ENCODE data around the gene FAM180A. TPM values are rescaled to one million over a fixed set of nuclear protein-coding genes. Genes with fewer than 3 reads are reported as not detected.

Gene FAM180A
- total and polyA plus RNA-seq, 9 of the 15 experiments (the other 6 are each of a cell fraction or from before 2014, with no cell fraction given): not detected

DNA sequence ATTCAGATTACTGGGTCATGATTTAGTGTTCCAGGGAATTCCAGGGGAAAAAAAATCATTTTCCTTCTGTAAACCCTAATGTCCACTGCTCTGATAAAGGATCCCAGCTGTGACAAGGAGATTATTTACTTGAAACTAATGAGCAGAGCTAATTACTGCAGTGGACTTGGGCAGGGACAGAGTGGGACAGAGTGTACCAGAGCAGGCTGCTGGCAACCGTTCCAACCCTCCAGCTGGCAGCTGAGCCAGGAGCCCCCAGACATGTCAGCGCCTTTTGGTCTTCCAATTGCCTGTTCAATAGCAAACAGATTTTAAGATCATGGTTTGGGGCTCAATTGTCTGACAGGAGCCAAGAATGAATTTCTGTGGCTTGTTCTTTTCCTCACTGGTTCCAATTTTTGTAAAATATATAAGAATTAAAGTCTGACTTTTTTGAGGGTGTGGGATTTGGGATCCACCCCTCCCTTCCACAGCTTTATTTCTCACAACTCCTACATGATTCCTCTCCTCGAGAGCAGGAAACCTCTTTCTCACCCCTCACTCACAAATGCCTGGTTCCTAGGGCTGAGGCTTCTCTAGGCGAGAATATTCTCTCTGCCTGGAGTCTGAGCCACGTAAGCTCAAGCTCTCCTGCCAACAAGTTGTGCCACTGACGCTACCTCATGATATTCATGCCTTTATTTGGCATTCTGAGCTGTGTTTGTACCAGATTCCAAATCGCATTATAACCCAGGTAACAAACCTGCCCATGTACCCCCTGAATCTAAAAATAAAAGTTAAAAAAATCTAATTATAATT, 20.6 kb upstream of the FAM180A start (continued):
- TF ChIP-seq, protein P1, sequence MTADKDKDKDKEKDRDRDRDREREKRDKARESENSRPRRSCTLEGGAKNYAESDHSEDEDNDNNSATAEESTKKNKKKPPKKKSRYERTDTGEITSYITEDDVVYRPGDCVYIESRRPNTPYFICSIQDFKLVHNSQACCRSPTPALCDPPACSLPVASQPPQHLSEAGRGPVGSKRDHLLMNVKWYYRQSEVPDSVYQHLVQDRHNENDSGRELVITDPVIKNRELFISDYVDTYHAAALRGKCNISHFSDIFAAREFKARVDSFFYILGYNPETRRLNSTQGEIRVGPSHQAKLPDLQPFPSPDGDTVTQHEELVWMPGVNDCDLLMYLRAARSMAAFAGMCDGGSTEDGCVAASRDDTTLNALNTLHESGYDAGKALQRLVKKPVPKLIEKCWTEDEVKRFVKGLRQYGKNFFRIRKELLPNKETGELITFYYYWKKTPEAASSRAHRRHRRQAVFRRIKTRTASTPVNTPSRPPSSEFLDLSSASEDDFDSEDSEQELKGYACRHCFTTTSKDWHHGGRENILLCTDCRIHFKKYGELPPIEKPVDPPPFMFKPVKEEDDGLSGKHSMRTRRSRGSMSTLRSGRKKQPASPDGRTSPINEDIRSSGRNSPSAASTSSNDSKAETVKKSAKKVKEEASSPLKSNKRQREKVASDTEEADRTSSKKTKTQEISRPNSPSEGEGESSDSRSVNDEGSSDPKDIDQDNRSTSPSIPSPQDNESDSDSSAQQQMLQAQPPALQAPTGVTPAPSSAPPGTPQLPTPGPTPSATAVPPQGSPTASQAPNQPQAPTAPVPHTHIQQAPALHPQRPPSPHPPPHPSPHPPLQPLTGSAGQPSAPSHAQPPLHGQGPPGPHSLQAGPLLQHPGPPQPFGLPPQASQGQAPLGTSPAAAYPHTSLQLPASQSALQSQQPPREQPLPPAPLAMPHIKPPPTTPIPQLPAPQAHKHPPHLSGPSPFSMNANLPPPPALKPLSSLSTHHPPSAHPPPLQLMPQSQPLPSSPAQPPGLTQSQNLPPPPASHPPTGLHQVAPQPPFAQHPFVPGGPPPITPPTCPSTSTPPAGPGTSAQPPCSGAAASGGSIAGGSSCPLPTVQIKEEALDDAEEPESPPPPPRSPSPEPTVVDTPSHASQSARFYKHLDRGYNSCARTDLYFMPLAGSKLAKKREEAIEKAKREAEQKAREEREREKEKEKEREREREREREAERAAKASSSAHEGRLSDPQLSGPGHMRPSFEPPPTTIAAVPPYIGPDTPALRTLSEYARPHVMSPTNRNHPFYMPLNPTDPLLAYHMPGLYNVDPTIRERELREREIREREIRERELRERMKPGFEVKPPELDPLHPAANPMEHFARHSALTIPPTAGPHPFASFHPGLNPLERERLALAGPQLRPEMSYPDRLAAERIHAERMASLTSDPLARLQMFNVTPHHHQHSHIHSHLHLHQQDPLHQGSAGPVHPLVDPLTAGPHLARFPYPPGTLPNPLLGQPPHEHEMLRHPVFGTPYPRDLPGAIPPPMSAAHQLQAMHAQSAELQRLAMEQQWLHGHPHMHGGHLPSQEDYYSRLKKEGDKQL (CRISPR knock-in tag; IDR thresholded peaks at IDR 0.05; ENCODE audit: borderline replicate concordance): no peak
- TF ChIP-seq, protein P2, sequence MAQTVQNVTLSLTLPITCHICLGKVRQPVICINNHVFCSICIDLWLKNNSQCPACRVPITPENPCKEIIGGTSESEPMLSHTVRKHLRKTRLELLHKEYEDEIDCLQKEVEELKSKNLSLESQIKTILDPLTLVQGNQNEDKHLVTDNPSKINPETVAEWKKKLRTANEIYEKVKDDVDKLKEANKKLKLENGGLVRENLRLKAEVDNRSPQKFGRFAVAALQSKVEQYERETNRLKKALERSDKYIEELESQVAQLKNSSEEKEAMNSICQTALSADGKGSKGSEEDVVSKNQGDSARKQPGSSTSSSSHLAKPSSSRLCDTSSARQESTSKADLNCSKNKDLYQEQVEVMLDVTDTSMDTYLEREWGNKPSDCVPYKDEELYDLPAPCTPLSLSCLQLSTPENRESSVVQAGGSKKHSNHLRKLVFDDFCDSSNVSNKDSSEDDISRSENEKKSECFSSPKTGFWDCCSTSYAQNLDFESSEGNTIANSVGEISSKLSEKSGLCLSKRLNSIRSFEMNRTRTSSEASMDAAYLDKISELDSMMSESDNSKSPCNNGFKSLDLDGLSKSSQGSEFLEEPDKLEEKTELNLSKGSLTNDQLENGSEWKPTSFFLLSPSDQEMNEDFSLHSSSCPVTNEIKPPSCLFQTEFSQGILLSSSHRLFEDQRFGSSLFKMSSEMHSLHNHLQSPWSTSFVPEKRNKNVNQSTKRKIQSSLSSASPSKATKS (CRISPR knock-in tag; IDR thresholded peaks at IDR 0.05): no peak
- TF ChIP-seq, protein P3, sequence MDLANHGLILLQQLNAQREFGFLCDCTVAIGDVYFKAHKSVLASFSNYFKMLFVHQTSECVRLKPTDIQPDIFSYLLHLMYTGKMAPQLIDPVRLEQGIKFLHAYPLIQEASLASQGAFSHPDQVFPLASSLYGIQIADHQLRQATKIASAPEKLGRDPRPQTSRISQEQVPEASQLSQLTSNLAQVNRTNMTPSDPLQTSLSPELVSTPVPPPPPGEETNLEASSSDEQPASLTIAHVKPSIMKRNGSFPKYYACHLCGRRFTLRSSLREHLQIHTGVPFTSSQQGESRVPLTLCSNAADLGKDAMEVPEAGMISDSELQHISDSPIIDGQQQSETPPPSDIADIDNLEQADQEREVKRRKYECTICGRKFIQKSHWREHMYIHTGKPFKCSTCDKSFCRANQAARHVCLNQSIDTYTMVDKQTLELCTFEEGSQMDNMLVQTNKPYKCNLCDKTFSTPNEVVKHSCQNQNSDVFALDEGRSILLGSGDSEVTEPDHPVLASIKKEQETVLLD (IDR thresholded peaks at IDR 0.05): no peak
- TF ChIP-seq TAF1 (IDR thresholded peaks at IDR 0.05; ENCODE audit: control insufficient read depth, extremely low read depth, insufficient read depth, low read length, severe bottlenecking) (no peak), ZNF583 (CRISPR knock-in tag; IDR thresholded peaks at IDR 0.05) (no peak), ARID2 (IDR thresholded peaks at IDR 0.05) (no peak), KHSRP (IDR thresholded peaks at IDR 0.05) (no peak), MCM2 (IDR thresholded peaks at IDR 0.05; ENCODE audit: low read depth) (no peak), MTA2 (IDR thresholded peaks at IDR 0.05; ENCODE audit: low read depth) (no peak)
- TF ChIP-seq, protein P4, sequence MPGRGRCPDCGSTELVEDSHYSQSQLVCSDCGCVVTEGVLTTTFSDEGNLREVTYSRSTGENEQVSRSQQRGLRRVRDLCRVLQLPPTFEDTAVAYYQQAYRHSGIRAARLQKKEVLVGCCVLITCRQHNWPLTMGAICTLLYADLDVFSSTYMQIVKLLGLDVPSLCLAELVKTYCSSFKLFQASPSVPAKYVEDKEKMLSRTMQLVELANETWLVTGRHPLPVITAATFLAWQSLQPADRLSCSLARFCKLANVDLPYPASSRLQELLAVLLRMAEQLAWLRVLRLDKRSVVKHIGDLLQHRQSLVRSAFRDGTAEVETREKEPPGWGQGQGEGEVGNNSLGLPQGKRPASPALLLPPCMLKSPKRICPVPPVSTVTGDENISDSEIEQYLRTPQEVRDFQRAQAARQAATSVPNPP (IDR thresholded peaks at IDR 0.05; ENCODE audit: borderline replicate concordance, insufficient read depth, insufficient read length): no peak
- TF ChIP-seq, protein P5, sequence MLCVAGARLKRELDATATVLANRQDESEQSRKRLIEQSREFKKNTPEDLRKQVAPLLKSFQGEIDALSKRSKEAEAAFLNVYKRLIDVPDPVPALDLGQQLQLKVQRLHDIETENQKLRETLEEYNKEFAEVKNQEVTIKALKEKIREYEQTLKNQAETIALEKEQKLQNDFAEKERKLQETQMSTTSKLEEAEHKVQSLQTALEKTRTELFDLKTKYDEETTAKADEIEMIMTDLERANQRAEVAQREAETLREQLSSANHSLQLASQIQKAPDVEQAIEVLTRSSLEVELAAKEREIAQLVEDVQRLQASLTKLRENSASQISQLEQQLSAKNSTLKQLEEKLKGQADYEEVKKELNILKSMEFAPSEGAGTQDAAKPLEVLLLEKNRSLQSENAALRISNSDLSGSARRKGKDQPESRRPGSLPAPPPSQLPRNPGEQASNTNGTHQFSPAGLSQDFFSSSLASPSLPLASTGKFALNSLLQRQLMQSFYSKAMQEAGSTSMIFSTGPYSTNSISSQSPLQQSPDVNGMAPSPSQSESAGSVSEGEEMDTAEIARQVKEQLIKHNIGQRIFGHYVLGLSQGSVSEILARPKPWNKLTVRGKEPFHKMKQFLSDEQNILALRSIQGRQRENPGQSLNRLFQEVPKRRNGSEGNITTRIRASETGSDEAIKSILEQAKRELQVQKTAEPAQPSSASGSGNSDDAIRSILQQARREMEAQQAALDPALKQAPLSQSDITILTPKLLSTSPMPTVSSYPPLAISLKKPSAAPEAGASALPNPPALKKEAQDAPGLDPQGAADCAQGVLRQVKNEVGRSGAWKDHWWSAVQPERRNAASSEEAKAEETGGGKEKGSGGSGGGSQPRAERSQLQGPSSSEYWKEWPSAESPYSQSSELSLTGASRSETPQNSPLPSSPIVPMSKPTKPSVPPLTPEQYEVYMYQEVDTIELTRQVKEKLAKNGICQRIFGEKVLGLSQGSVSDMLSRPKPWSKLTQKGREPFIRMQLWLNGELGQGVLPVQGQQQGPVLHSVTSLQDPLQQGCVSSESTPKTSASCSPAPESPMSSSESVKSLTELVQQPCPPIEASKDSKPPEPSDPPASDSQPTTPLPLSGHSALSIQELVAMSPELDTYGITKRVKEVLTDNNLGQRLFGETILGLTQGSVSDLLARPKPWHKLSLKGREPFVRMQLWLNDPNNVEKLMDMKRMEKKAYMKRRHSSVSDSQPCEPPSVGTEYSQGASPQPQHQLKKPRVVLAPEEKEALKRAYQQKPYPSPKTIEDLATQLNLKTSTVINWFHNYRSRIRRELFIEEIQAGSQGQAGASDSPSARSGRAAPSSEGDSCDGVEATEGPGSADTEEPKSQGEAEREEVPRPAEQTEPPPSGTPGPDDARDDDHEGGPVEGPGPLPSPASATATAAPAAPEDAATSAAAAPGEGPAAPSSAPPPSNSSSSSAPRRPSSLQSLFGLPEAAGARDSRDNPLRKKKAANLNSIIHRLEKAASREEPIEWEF (CRISPR knock-in tag; IDR thresholded peaks at IDR 0.05): no peak

Data from K562 (cell line).